Kidney (tissue), 14 donors: ENCODE results near the gene CCSAP. TPM values are rescaled to one million over a fixed set of nuclear protein-coding genes. Genes with fewer than 3 reads are reported as not detected.

Experiments used
- DNase-seq, 5 donors: peaks; one replicate each; pipeline ENCODE4 v3.0.0-alpha.2; 2013 to 2020
- FAIRE-seq: peaks from 2 replicates; lab custom pipeline; 2012; peaks lifted over from hg19 to GRCh38; lab: Jason Lieb, UNC
- H3K27ac ChIP-seq, 2 donors: one replicate each; pipeline ENCODE4 v1.7.0; 2013; ENCODE audit warnings: low read depth in 2 of 2, low read length in 2 of 2, inconsistent platforms in 1 of 2
- H3K27me3 ChIP-seq: one replicate; pipeline ENCODE4 v1.7.1; 2013; ENCODE audit warnings: low read length, inconsistent platforms; ENCODE audit not compliant: control insufficient read depth, insufficient read depth
- H3K36me3 ChIP-seq, 3 donors: one replicate each; pipeline versions ENCODE4 v1.7.0 to v1.7.1; 2013; ENCODE audit warnings: low read length in 3 of 3, control low read depth in 1 of 3, inconsistent platforms in 1 of 3; ENCODE audit not compliant: insufficient read depth in 3 of 3, control insufficient read depth in 2 of 3
- H3K4me1 ChIP-seq, 3 donors: one replicate each; pipeline versions ENCODE4 v1.7.0 to v1.7.1; 2013; ENCODE audit warnings: low read length in 3 of 3, inconsistent platforms in 1 of 3, low read depth in 1 of 3; ENCODE audit not compliant: control insufficient read depth in 2 of 3, insufficient read depth in 2 of 3
- H3K4me3 ChIP-seq, 3 donors: one replicate each; pipeline versions ENCODE4 v1.7.0 to v1.8.1; 2013; ENCODE audit warnings: low read length in 3 of 3, control low read depth in 1 of 3, inconsistent platforms in 1 of 3
- H3K9ac ChIP-seq, 3 donors: one replicate each; pipeline versions ENCODE4 v1.7.0 to v1.7.1; 2013; ENCODE audit warnings: low read length in 3 of 3, control low read depth in 1 of 3, inconsistent platforms in 1 of 3
- H3K9me3 ChIP-seq, 3 donors: one replicate each; pipeline versions ENCODE4 v1.7.0 to v1.7.1; 2013; ENCODE audit warnings: low read length in 3 of 3, control low read depth in 1 of 3, inconsistent platforms in 1 of 3; ENCODE audit not compliant: control insufficient read depth in 2 of 3, insufficient read depth in 1 of 3
- intact Hi-C: fragments of 100-400 bp; cut with DNase I; formaldehyde crosslinking; loops from one replicate; pipeline ENCODE4 v1.11.1; 2022
- polyA plus RNA-seq: library from polyadenylated mRNA; stranded (reverse); fragments of 350-450 nt; fragmentation: Illumina TruSeq; extraction: RNeasy Lipid Tissue Mini Kit (QIAGEN cat#74804); gene quantifications from one replicate; pipeline ENCODE4 v1.2.3, GENCODE V29; 2014; ENCODE audit warnings: low read depth, low replicate concordance; ENCODE audit not compliant: insufficient read depth
- total RNA-seq: library from RNA; stranded (reverse); fragmentation: NEBNext Ultra II Directional; extraction: Animal tissue kit (Norgen Biotek cat#: 25700); gene quantifications from one replicate; pipeline ENCODE4 v1.2.1, GENCODE V29; 2021
- TF ChIP-seq, protein P1 (sequence below): IDR thresholded peaks from 3 replicates; pipeline ENCODE4 v1.5.1; 2012; ENCODE audit warnings: mild to moderate bottlenecking, moderate library complexity, borderline replicate concordance; ENCODE audit not compliant: insufficient read depth; ENCODE audit errors: extremely low read depth
- donor health status: control.
- donor health status: control.
- donor health status: control.
- donor health status: control.
- donor health status: control.
- donor health status: DM: yes; HTN: yes; CAD: no.
- donor health status: Normal renal cell carcinoma (clear cell type).

The CCSAP gene
- total and polyA plus RNA-seq, 2 donors from 2014 or later, result 0.84 to 3.1 TPM

DNA sequence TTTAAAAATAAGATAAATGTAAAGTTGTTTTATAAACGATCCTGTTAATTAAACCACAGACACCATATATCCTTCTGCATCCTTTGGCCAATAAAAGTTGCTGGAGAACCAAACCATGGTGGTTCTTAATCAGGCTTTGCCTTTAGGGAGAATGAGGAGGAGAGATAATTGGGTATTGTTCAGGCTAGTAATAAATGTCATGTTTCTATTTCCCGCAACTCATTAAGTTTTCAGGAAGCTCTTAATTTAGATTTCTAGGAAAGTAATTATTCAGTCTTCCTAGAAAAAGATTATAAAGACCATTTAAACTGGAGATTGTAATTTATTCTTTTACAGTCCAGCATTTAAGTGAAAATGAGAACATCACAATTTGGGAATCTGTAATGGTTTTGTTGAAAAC lies 37.5 kb downstream of the CCSAP start:
- DNase-seq, result no peak
- no peaks in the 10 kb centered on the region for H3K9me3 ChIP-seq
- intact Hi-C loops, result no loop called here
- no peak overlapping the region for H3K9ac ChIP-seq
- no peak for FAIRE-seq
- peaks cover 0 to 31% (median 9%) of the 10 kb centered on the region in 3 donors for H3K36me3 ChIP-seq
- H3K4me3 ChIP-seq, result no peak overlapping the region
- no peaks in the 10 kb centered on the region for H3K27me3 ChIP-seq
- no peak overlapping the region for H3K27ac ChIP-seq
- H3K4me1 ChIP-seq, result no peaks in the 10 kb centered on the region
- TF ChIP-seq, protein P1, sequence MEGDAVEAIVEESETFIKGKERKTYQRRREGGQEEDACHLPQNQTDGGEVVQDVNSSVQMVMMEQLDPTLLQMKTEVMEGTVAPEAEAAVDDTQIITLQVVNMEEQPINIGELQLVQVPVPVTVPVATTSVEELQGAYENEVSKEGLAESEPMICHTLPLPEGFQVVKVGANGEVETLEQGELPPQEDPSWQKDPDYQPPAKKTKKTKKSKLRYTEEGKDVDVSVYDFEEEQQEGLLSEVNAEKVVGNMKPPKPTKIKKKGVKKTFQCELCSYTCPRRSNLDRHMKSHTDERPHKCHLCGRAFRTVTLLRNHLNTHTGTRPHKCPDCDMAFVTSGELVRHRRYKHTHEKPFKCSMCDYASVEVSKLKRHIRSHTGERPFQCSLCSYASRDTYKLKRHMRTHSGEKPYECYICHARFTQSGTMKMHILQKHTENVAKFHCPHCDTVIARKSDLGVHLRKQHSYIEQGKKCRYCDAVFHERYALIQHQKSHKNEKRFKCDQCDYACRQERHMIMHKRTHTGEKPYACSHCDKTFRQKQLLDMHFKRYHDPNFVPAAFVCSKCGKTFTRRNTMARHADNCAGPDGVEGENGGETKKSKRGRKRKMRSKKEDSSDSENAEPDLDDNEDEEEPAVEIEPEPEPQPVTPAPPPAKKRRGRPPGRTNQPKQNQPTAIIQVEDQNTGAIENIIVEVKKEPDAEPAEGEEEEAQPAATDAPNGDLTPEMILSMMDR, result no peak

DNA sequence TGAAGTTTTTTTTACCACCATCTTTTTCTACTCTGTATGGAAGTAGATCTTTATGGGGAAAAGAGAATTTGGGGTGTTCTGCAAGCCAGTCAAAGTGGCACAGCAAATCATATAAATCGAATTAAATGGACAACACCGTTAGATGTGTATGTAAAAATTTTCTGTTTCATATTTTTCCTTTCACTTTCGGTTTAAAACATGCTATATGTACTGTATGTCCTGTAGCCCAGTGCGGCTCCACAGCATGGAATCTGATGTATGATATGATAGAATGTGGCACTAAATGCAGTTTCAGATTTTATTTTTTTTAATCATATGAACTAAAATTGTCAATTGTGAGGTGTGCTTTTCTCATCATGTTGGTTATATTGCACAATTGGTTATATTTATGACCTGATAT lies 39.0 kb downstream of the CCSAP start:
- Histone ChIP-seq H3K4me1 (no peaks in the 10 kb centered on the region), H3K4me3 (no peak overlapping the region), H3K27ac (no peak overlapping the region), H3K9ac (no peak overlapping the region), H3K27me3 (no peaks in the 10 kb centered on the region), H3K9me3 (no peaks in the 10 kb centered on the region), H3K36me3 (peaks cover 2 to 46% (median 16%) of the 10 kb centered on the region in 3 donors)
- FAIRE-seq (no peak), DNase-seq (no peak)
- TF ChIP-seq, protein P1, result no peak
- intact Hi-C loops, result no loop called here

DNA sequence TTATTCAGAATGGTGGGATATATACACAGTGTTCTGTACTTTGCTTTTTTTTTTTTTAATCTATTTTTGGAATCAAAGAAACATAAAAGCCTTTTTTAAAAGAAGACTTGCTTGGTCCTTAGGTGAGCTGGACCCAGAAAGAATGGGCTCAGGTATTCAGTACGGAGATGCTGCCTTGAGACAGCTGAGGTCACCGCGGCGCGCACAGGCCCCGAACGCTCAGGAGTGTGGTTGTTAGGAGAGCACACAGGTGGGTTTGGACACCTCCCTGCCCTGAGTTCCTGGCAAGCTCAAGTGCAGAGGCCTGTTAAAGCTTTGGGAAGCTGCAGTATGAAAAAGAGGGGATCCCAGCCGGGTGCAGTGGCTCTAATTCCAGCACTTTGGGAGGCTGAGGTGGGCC lies 40.1 kb downstream of the CCSAP start:
- FAIRE-seq, result no peak

More for the DNA sequence above, 40.1 kb downstream of the CCSAP start:
- no peak overlapping the region for H3K27ac ChIP-seq
- no peaks in the 10 kb centered on the region for H3K4me1 ChIP-seq
- peaks cover 2 to 46% (median 17%) of the 10 kb centered on the region in 3 donors for H3K36me3 ChIP-seq
- H3K9ac ChIP-seq, result no peak overlapping the region
- intact Hi-C loops, result no loop called here
- no peak overlapping the region for H3K4me3 ChIP-seq
- no peaks in the 10 kb centered on the region for H3K9me3 ChIP-seq
- no peak for DNase-seq
- TF ChIP-seq, protein P1, result no peak
- H3K27me3 ChIP-seq, result no peaks in the 10 kb centered on the region
